HepG2 (cell line): Measurements from ENCODE around the gene NGEF. TPM values are rescaled to one million over a fixed set of nuclear protein-coding genes. Genes with fewer than 3 reads are reported as not detected.

ENCODE experiments used
- ETV6 ChIP-seq: sonication (generic); formaldehyde crosslinking; conservative IDR thresholded peaks from 2 replicates; pipeline ENCODE4 v1.4.0; 2020; ENCODE audit warnings: missing genetic modification reagents
- HINFP ChIP-seq: sonication (generic); formaldehyde crosslinking; IDR thresholded peaks from 2 replicates; pipeline ENCODE4 v1.4.0; 2020; ENCODE audit warnings: low read depth, mild to moderate bottlenecking, missing genetic modification reagents
- JARID2 ChIP-seq: sonication (generic); formaldehyde crosslinking; IDR thresholded peaks from 2 replicates; pipeline ENCODE4 v1.8.1; 2023; ENCODE audit warnings: missing genetic modification reagents, inconsistent platforms; ENCODE audit not compliant: insufficient replicate concordance
- LRRFIP1 ChIP-seq: sonication (generic); formaldehyde crosslinking; conservative IDR thresholded peaks from 2 replicates; pipeline ENCODE4 v1.4.0; 2020; ENCODE audit warnings: missing genetic modification reagents
- MED1 ChIP-seq: sonication (generic); formaldehyde crosslinking; IDR thresholded peaks from 2 replicates; pipeline ENCODE4 v1.4.0; 2020; ENCODE audit warnings: missing genetic modification reagents
- MYNN ChIP-seq: sonication (generic); formaldehyde crosslinking; IDR thresholded peaks from 2 replicates; pipeline ENCODE4 v1.4.0; 2020; ENCODE audit warnings: mild to moderate bottlenecking, low read depth, missing genetic modification reagents
- ZNF264 ChIP-seq: sonication (generic); formaldehyde crosslinking; IDR thresholded peaks from 2 replicates; pipeline ENCODE4 v1.4.0; 2020; ENCODE audit warnings: missing genetic modification reagents
- ZNF441 ChIP-seq: sonication (generic); formaldehyde crosslinking; IDR thresholded peaks from 2 replicates; pipeline ENCODE4 v1.7.0; 2021; ENCODE audit warnings: missing genetic modification reagents, borderline replicate concordance
- ZNF576 ChIP-seq: sonication (generic); formaldehyde crosslinking; IDR thresholded peaks from 2 replicates; pipeline ENCODE4 v1.4.0; 2020; ENCODE audit warnings: mild to moderate bottlenecking, missing genetic modification reagents
- polyA plus RNA-seq, 8 experiments: library from polyadenylated mRNA; depleted of rRNA in 3 of 8; stranded (reverse) in 7 of 8; unstranded in 1 of 8; fragments of >200 nt; fragmentation: Illumina TruSeq in 4 of 8; extraction: Trizol in 4 of 8; gene quantifications; 2 replicates each; pipeline versions ENCODE4 v1.2.1 to v1.2.3, GENCODE V29; 2011 to 2016; ENCODE audit warnings: low read depth in 4 of 8, missing spikeins in 1 of 8, mixed read lengths in 1 of 8; ENCODE audit not compliant: insufficient read depth in 1 of 8
- total RNA-seq, 5 experiments: library from RNA; depleted of rRNA; stranded (reverse); fragments of >200 nt; fragmentation: Illumina TruSeq; extraction: Trizol; gene quantifications; 2 replicates each; pipeline ENCODE4 v1.2.3, GENCODE V29; 2016; ENCODE audit warnings: low read depth in 1 of 5
- TF ChIP-seq, protein P1 (sequence below), 2 experiments: sonication (generic) in 1 of 2; formaldehyde crosslinking in 1 of 2; IDR thresholded peaks; 2 replicates each; pipeline versions ENCODE4 v1.6.1 to v1.9.0; 2014 to 2022; ENCODE audit warnings: antibody characterized with exemption in 1 of 2, borderline replicate concordance in 1 of 2, inconsistent platforms in 1 of 2, low read depth in 1 of 2, missing genetic modification reagents in 1 of 2
- TF ChIP-seq, protein P2 (sequence below): sonication (generic); formaldehyde crosslinking; IDR thresholded peaks from 2 replicates; pipeline ENCODE4 v1.5.0; 2020; ENCODE audit warnings: missing genetic modification reagents
- TF ChIP-seq, protein P3 (sequence below): sonication (generic); formaldehyde crosslinking; IDR thresholded peaks from 2 replicates; pipeline ENCODE4 v1.4.0; 2020; ENCODE audit warnings: missing genetic modification reagents, mild to moderate bottlenecking, borderline replicate concordance

NGEF gene
- total and polyA plus RNA-seq, 2 of the 13 experiments (the other 11 are each of a cell fraction or from before 2014, with no cell fraction given) = 14.4 to 36.9 TPM

GRCh38 chr2:232859385-232859916, 153.6 kb downstream of the NGEF start (continued):
- TF ChIP-seq, protein P1, sequence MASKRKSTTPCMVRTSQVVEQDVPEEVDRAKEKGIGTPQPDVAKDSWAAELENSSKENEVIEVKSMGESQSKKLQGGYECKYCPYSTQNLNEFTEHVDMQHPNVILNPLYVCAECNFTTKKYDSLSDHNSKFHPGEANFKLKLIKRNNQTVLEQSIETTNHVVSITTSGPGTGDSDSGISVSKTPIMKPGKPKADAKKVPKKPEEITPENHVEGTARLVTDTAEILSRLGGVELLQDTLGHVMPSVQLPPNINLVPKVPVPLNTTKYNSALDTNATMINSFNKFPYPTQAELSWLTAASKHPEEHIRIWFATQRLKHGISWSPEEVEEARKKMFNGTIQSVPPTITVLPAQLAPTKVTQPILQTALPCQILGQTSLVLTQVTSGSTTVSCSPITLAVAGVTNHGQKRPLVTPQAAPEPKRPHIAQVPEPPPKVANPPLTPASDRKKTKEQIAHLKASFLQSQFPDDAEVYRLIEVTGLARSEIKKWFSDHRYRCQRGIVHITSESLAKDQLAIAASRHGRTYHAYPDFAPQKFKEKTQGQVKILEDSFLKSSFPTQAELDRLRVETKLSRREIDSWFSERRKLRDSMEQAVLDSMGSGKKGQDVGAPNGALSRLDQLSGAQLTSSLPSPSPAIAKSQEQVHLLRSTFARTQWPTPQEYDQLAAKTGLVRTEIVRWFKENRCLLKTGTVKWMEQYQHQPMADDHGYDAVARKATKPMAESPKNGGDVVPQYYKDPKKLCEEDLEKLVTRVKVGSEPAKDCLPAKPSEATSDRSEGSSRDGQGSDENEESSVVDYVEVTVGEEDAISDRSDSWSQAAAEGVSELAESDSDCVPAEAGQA (IDR thresholded peaks at IDR 0.05; ENCODE audit: low read depth) = no peak
- TF ChIP-seq, protein P1 (CRISPR knock-in tag; IDR thresholded peaks at IDR 0.05; ENCODE audit: borderline replicate concordance) = no peak
- TF ChIP-seq MYNN (no peak), JARID2 (CRISPR knock-in tag) (no peak), ETV6 (CRISPR knock-in tag) (no peak), MED1 (no peak), LRRFIP1 (no peak), HINFP (CRISPR knock-in tag) (no peak), ZNF576 (no peak), ZNF264 (no peak), ZNF441 (no peak)
- TF ChIP-seq, protein P2, sequence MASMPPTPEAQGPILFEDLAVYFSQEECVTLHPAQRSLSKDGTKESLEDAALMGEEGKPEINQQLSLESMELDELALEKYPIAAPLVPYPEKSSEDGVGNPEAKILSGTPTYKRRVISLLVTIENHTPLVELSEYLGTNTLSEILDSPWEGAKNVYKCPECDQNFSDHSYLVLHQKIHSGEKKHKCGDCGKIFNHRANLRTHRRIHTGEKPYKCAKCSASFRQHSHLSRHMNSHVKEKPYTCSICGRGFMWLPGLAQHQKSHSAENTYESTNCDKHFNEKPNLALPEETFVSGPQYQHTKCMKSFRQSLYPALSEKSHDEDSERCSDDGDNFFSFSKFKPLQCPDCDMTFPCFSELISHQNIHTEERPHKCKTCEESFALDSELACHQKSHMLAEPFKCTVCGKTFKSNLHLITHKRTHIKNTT (CRISPR knock-in tag) = no peak
- TF ChIP-seq, protein P3, sequence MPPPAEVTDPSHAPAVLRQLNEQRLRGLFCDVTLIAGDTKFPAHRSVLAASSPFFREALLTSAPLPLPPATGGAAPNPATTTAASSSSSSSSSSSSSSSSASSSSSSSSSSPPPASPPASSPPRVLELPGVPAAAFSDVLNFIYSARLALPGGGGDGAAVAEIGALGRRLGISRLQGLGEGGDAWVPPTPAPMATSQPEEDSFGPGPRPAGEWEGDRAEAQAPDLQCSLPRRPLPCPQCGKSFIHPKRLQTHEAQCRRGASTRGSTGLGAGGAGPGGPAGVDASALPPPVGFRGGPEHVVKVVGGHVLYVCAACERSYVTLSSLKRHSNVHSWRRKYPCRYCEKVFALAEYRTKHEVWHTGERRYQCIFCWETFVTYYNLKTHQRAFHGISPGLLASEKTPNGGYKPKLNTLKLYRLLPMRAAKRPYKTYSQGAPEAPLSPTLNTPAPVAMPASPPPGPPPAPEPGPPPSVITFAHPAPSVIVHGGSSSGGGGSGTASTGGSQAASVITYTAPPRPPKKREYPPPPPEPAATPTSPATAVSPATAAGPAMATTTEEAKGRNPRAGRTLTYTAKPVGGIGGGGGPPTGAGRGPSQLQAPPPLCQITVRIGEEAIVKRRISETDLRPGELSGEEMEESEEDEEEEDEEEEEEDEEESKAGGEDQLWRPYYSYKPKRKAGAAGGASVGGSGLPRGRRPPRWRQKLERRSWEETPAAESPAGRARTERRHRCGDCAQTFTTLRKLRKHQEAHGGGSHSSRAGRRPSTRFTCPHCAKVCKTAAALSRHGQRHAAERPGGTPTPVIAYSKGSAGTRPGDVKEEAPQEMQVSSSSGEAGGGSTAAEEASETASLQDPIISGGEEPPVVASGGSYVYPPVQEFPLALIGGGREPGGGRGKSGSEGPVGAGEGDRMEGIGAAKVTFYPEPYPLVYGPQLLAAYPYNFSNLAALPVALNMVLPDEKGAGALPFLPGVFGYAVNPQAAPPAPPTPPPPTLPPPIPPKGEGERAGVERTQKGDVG (CRISPR knock-in tag) = no peak
